CD4-positive, alpha-beta T cell treated with Interleukin-17A for 1 hour (primary cell): ENCODE data around the gene LYPLAL1.
"Not testable (repeated sequence)": the region's sequence is repeated elsewhere in the genome, so short reads cannot be mapped to it uniquely, and the experiment has no call there.

Source experiments
- DNase-seq: peaks from one replicate; pipeline ENCODE4 v3.0.0-alpha.2; 2020

LYPLAL1 gene

DNA sequence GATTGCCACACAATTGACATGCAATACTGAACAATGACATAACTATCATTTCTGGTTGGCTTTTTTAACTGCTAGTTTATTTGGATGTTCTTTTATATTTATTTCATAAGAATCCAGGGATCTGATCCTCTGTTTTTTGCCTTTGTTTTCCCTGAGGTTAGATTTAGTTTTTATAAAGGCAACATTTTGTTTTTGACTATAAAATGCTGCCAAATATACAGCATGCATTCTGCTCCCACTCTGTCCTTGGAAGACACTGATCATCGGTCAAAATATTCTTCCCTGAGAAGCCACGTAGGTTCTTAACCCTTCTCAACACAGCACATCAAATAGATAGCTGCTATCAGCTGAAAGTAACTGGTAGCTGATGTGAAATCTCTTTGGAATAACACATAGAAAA lies 52.5 kb downstream of the LYPLAL1 start:
- DNase-seq: no peak

DNA sequence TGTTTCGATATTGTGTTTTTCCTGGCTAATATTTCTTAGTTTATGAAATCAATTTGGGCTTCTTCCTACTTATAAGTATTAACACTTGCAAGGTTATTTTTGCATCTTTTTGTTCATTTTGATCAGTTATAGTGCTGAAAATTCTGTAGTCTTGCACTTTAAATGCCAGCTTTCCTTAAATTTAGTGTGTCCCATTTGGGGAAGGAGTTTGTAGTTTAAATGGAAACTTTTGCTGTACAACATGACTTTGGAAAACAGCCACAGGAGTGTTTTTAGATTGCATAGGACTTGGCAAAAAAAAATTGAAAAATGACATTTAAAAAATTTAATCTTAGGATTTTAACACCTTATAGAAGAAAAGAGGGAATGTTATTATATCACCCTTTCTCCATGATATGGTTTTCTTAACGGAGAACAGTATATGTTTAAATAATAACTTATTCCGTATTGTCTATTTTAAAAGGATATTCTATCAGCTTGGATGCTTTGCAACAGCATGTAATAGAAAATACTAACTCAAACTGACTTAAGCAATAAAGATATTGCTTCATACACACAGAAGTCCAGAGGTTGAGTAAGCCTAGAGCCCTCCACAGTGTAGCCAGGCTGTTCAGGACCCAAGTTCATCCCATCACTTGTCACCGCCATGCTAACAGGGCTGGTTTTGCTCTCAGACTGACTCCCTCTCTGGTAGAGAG lies 53.8 kb downstream of the LYPLAL1 start:
- no peak for DNase-seq

DNA sequence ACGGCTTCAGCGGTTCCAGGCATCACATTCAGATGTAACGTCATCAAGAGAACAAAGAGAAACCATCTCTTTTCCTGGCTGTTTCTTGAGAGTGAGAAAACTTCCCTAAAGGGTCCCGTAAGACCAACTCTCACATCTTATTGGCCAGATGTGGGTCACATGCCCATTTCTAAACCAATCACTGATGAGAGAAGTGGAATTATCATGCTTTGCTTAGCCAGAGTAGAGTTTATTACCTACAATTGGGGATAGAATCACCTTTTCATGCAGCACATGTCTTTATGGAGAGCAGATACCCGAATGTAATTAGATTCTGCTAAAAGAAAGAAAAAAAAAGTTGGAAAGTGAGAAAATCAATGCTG lies 54.4 kb downstream of the LYPLAL1 start:
- DNase-seq: no peak

DNA sequence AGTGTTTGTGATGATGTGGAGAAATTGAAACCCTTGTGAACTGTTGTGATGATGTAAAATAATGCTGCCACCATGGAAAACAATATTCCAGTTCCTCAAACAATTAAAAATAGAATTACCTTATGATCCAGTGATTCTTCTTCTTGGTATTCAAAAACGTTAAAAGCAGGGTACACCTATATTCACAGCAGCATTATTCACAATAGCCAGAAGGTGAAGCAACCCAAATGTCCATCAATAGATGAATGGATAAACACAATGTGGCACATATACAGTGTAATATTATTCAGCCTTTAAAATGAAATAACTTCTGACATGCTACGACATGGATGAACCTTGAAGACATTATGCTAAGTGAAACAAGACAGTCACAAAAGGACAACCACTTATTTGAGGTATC lies 59.2 kb downstream of the LYPLAL1 start:
- DNase-seq: no peak

DNA sequence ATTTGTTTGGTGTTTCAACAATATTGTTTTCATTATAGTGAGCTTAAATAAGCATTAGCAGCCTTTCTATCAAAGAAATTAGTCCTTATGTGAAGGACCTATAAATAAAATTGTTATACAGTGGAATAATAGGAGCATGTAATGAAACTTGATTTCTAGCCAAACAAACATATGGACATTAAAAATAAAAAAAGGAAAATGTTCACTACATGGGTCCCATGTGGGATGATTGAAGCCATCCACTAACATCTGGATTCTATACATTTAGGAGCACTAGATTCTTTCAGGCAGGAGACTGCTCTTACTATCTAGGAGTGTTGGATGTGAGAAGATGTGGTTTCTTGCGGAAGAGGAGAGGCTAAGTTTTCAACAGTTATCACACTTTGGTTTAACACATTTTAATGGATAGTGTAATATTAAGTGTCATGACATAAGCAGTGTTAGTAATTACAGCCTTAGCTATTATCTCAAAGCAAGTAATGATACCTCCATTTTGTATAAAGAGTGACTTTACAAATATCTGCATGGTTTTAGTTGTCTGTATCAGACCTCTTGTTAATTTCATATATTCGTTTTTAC lies 62.3 kb downstream of the LYPLAL1 start:
- DNase-seq: peak; percentile 13

DNA sequence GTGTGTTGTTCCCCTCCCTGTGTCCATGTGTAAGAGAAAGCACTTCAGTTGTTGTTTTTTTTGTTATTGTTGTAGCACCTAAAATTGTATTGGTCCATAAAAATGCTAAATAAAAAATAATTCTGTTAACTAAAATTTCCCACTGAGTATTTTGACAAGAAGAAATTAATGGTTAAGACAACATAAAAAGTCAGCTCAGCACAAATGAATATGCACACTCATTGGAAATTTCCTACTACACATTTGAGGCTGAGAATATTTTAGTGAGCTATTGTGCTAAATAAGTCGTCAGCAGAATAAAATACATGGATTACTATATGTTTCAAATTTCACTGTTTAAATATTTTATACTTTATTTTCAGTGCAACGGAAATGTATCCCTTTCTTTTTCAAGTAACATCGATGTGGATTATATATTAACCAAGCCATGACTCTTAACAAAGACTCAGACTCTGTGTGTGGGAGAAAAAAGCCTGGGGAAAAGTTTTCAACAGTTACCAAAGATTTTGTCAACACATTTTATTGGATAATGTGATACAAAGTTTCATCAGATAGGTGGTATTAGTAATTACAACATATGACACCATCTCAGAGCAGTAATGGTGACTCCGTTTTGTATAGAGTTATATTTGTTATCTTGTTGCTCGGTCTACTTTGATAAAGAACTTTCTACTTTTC lies 63.4 kb downstream of the LYPLAL1 start:
- no peak for DNase-seq

DNA sequence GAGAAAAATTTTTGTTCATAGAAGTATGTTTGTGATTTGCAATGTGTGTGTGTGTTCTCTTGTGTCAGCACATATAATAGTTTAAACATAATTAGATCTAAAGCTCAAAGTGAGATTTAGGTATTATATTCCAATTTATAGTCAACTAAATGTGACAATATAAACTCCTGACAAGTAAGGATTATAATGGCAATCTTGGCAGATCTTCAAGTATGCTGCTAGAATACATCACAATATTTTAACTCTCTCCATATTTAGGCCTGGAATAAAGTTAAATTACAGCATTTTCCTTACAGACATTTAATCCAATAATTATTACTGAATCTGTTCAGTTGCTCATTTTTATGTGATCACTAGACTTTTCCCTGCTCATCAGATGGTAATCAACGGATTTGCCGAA lies 65.8 kb downstream of the LYPLAL1 start:
- DNase-seq: no peak

DNA sequence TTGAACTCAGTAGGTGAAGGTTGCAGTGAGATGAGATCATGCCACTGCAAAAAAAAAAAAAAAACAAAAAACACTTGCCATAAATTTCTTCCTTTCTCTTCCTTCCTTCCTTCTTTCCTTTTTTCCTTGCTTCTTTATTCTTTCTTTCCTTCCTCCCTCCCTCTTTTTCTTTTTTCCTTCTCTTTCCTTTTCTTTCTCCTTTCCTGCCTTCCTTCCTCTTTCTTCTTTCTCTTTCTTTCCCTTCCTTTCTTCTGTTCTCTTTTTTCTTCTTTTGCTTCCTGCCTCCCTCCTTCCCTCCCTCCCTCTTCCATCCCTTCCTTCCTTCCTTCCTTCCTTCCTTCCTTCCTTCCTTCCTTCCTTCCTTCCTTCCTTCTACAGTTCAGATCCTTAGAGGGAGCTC lies 71.2 kb downstream of the LYPLAL1 start:
- no peak for DNase-seq

DNA sequence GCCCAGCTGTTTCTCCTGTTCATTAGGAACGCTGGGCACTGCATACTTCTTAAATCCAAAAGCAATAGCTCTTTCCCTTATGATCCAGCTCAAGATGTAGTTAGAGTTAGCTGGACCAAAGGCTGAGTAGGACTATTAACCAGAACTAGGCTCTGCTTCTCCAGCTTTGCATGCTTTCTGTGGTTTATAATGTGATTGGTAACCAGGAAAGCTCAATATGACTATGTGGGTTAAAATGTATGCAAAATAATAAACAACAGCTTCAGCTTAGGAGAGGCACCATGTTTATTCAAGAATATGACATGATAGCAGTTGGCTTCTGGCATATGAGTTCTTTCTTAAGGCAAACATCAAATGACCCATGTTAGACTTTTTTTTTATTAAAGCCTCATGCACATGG lies 73.8 kb downstream of the LYPLAL1 start:
- no peak for DNase-seq

DNA sequence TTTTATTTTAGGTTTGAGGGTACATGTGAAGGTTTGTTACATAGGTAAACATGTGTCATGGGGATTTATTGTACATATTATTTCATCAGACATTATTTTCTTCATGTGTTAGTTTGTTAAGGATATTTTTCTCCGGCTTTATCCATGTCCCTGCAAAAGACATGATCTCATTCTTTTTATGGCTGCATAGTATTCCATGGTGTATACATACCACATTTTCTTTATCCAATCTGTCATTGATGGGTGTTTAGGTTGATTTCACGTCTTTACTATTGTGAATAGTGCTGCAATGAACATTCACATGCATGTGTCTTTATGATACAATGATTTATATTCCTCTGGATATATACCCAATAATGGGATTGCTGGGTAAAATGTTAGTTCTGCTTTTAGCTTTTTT lies 76.8 kb downstream of the LYPLAL1 start:
- DNase-seq: not testable (repeated sequence)

DNA sequence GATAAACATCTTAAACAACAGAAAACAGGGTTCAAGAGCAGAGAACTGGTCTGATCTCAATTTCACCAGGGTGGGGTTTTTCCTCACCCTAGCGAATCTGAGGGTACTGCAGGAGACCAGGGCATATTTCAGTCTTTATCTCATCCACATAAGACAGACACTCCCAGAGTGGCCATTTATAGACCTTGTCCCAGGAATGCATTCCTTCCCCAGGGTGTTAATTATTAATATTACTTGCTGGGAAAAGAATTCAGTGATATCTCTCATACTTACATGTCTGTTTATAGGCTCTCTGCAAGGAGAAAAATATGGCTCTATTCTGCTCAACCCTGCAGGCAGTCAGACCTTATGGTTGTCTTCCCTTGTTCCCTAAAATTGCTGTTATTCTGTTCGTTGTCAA lies 84.1 kb downstream of the LYPLAL1 start:
- no peak for DNase-seq

DNA sequence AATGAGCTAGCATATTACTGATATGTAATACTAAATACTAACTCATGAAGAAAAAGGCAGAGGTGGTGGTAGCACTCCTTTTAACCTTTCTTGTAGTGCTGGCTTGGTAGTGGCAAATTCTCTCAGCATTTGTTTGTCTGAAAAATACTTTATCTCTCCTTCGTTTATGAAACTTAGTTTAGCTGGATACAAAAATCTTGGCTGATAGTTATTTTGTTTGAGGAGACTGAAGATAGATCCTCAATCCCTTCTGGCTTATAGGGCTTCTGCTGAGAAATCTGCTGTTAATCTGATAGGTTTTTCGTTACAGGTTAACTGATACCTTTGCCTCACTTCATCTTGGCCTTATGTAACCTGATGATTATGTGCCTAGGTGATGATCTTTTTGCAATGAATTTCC lies 87.8 kb downstream of the LYPLAL1 start:
- no peak for DNase-seq
